Measurements from ENCODE around the gene PHACTR1.

Gene PHACTR1

GRCh38 chr6:12798326-12798725 lies 81.8 kb downstream of the PHACTR1 start:
- Histone ChIP-seq H3K27ac (no peak overlapping the region), H3K4me3 (no peak overlapping the region)

DNA sequence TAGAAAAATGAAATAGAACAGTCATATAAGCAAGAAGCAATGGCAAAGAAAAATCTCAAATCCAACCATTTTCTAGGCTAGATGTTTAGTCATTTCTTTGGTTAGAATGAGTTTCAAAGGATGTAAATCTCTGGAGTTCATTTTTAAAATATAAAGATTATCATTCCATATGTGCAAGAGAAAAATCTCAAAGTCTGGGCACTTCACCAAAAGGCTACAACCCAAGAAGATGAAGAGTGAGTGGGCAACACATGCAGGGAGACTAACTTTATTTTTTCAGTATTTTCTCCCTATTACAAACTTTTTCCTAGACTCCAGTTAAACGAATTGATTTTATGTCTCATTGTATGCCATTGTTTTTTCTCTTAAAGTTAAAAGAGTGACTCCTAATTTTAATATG lies 83.6 kb downstream of the PHACTR1 start:
- Histone ChIP-seq H3K4me3 (no peak overlapping the region), H3K27ac (no peak overlapping the region)

GRCh38 chr6:12801141-12801540 lies 84.6 kb downstream of the PHACTR1 start:
- Histone ChIP-seq H3K27ac (no peak overlapping the region), H3K4me3 (no peak overlapping the region)

- no peak overlapping the region for H3K4me3 ChIP-seq
Measured at GRCh38 chr6:12802440-12802839, 85.9 kb downstream of the PHACTR1 start.

GRCh38 chr6:12803486-12803885 lies 86.9 kb downstream of the PHACTR1 start:
- H3K27ac ChIP-seq, result no peak overlapping the region
- H3K4me3 ChIP-seq, result no peak overlapping the region

More at GRCh38 chr6:12802440-12802839, 85.9 kb downstream of the PHACTR1 start:
- no peak overlapping the region for H3K27ac ChIP-seq

- H3K4me3 ChIP-seq, result no peak overlapping the region
- no peak overlapping the region for H3K27ac ChIP-seq
Measured at GRCh38 chr6:12804952-12805645, 88.5 kb downstream of the PHACTR1 start.

DNA sequence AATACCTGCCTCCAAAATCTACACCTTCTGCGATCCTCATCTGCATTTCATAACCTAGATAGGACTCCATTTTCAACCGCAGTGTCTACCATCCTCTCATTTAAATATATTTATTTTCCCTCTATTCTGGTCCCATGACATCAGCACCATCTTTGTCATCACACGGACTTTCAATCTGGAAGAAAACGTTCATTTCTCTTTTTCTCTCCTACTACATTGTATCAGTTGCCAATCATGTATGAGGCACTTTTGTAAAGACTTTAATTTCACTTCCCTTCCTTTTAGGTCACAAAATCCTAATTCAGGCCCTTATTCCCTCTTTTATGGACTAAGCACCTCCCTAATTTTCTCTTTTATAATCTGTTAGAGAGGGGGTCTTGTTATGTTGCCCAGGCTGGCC lies 89.6 kb downstream of the PHACTR1 start:
- H3K4me3 ChIP-seq, result no peak overlapping the region
- no peak overlapping the region for H3K27ac ChIP-seq

DNA sequence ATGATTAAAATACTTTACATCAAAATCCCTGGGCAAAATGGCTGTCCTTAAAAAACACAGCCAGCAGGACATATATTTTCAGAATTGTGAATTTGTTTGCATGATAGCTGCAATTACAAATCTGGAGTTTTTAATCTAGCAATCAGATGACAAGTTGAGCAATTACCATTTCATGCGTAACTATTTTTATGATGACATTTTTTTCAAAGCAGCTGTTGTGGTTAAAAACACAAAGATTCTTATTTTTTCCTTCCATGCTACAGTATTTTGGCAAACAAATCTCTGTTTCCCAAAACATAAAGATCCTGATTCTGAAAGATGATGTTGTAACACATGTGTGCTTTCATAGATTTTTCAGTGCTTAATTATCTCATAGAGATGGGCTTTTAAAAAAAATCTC lies 90.2 kb downstream of the PHACTR1 start:
- Histone ChIP-seq H3K27ac (no peak overlapping the region), H3K4me3 (no peak overlapping the region)

DNA sequence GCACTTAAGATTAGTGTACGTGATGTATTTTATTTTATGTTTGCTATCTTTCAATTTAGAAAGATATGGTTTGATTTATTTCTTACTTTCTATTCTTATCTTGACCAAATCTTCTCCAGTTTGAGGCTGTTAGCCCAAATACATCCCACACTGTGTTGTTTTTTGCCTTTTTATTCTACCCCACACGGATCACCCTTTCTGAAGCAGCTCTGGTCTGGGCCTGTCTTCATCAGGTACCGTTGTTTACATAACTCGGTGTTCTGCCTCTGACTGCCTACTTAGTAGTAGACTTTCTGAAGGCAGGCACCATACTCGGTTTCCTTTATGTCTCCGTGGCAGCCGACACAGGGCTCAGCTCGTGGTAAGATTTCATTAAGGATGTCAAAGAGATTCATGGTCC lies 95.0 kb downstream of the PHACTR1 start:
- H3K4me3 ChIP-seq, result no peak overlapping the region
- H3K27ac ChIP-seq, result no peak overlapping the region

- H3K4me3 ChIP-seq, result no peak overlapping the region
Measured at GRCh38 chr6:12813321-12813720, 96.8 kb downstream of the PHACTR1 start.

DNA sequence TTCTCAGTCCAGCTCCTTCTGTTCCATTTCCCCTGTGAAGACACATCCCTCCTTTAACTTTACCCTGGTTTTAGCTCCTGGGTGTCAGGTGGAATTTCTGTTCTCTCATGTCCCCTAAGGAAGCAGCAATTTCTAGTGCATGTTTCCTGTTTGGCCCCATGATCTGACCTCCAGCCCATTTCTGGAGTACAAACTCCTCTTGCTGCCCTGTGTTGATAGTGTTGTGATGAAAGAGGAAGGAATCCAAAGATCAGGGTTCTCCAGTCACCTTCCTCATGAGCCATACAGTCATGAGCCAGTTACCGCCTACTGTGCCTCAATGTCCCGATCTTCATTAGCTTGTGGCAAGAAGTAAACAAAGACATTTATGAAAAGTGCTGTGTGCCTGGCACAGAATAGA lies 97.4 kb downstream of the PHACTR1 start:
- no peak overlapping the region for H3K4me3 ChIP-seq
- H3K27ac ChIP-seq, result no peak overlapping the region

More at GRCh38 chr6:12813321-12813720, 96.8 kb downstream of the PHACTR1 start:
- no peak overlapping the region for H3K27ac ChIP-seq

DNA sequence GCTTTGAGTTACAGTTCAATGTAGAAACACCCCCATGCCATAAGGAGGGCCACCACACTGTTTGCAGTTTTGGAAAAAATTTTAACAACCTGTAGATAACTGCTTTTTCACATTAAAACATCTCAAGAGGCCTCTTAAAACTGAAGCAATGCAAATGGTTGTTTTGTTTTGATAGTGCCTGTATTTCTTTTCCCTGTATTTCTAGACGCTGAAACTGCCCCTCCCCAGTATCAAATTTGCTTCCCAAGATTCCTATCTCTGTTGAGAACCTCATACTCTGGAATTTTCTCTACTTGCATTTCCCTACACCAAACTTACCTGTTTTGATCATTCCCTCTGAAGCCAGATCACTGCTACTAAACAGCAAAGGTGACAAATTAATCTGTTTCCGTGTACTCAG lies 98.5 kb downstream of the PHACTR1 start:
- Histone ChIP-seq H3K4me3 (no peak overlapping the region), H3K27ac (no peak overlapping the region)

DNA sequence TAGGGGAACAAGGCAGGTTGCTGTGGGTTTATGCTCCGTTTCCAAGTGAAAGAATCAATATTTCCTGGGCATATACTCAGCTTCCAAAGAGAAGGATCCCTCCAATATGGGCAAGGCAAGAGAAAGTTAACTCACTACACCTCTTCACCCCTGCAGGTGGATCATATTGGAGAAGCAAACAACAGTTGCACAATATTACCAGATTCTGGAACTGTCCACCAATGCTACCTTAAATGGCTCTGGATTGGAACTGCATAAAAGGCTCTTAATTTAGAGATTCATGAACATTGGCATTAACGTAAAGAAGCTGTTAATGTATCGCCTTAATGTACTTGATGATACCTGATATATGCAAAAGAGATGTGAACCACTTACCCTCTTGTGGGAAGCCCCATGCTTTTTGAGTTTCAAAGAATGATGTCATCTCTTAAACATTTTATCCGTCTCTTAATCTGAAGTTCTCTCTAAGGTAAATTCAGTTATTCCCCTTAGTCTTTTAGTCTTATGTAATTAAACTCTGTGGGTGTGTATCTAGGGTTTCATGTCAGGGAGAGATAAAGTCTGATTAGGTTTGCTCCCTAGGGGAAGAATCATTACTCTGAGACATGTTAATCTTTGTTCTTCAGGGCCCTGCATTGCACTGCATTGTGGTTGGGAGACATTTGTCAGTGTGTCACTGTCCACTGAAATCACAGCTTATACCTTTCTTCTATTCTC lies 99.5 kb downstream of the PHACTR1 start:
- H3K4me3 ChIP-seq, result no peak overlapping the region
- no peak overlapping the region for H3K27ac ChIP-seq

DNA sequence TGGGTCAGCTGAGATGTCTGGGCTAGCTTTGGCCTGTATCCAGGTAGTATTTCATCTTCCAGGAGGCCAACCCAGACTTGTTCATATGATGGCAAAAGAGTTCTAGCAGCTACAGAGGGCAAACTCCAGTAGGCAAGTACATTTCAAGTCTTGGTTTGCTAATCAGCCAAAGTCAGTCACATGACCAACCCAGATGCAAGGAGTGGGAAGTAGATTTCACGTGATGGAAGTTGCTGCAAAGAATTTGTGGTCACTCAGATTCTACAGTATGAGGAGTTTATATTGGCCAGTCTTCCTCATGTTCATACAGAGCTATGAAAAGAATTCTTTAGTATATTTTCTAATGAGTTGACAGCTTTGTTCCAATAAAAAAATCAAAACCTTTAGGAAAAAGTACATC lies 101.8 kb downstream of the PHACTR1 start:
- Histone ChIP-seq H3K4me3 (no peak overlapping the region), H3K27ac (no peak overlapping the region)

DNA sequence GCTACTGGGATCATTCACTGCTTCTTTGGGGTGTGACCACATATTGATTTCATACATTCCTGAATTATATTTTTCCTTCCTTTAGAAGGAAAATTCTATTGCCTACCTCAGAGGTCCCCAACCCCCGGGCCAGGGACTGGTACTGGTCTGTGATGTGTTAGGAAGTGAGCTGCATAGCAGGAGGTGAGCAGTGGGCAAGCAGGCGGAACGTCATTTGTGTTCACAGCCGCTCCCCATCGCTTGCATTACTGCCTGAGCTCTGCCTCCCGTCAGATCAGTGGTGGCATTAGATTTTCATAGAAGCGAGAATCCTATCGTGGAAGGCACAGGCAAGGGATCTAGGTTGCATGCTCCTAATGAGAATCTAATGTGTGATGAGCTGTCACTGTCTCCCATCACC lies 107.3 kb downstream of the PHACTR1 start:
- no peak overlapping the region for H3K4me3 ChIP-seq

GRCh38 chr6:12826584-12826983 lies 110.0 kb downstream of the PHACTR1 start:
- no peak overlapping the region for H3K4me3 ChIP-seq
- no peak overlapping the region for H3K27ac ChIP-seq

More for the DNA sequence above, 107.3 kb downstream of the PHACTR1 start:
- no peak overlapping the region for H3K27ac ChIP-seq

DNA sequence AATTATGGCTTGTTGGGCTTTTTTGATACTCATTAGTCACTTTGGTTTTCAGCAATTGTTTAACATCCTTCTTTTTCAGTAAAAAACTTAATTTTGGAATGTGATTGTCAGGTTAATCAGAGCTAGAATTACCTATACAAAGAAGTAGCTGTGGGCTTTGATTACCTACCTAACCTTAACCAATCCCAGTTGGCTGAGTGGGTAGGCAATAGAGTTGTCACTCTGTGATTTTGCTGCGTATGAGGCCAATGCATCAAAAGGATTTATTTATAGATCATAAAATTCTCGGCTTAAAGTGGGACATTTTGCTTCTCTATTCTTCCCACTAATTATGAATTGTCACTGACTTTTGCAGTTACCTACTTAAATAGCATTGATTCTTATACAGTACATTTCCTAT lies 111.4 kb downstream of the PHACTR1 start:
- Histone ChIP-seq H3K4me3 (no peak overlapping the region), H3K27ac (no peak overlapping the region)

DNA sequence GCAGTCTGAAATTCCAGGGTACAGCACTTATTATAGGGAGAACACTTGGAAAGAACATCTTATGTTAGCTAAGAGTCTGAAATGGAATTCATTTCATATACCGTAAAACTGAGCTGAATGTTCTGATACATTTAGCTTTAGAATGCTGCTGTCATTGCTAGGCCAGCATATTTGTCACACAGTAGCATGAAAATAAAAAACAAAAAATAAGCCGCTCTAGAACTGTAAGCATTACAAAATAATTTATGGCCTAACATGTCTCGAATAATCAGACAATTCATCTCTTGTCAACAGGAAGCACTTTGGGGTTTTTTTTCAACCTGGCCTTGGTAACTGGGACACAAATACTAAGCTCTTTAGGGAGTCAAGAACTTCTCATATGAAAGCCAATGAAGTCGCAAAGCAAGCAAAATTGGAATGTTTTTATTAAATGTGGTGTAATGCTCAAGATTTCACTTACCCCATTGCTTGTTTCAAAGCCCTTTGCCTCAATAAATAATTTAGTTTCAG lies 115.7 kb downstream of the PHACTR1 start:
- H3K4me3 ChIP-seq, result no peak overlapping the region
- no peak overlapping the region for H3K27ac ChIP-seq

GRCh38 chr6:12836009-12836408 lies 119.4 kb downstream of the PHACTR1 start:
- H3K4me3 ChIP-seq, result no peak overlapping the region
- no peak overlapping the region for H3K27ac ChIP-seq

DNA sequence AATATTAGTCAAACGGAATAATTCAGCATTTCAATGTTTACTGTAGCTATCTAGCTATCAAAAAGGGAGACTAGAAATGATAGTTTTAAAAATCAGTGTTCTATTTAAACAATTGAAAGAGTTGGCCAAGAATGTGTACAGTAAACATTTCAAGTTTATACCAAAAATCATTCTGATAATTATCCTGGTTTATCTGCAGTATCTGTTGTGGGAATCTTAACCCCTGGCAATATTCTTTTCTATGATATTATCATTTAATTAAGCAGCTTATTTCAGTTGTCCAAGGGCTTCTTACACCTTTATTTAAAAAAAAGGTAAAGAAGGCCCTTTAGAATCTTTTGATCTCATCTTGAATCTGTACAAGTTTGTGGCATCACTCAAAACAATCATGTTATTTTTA lies 125.1 kb downstream of the PHACTR1 start:
- Histone ChIP-seq H3K27ac (no peak overlapping the region), H3K4me3 (no peak overlapping the region)

DNA sequence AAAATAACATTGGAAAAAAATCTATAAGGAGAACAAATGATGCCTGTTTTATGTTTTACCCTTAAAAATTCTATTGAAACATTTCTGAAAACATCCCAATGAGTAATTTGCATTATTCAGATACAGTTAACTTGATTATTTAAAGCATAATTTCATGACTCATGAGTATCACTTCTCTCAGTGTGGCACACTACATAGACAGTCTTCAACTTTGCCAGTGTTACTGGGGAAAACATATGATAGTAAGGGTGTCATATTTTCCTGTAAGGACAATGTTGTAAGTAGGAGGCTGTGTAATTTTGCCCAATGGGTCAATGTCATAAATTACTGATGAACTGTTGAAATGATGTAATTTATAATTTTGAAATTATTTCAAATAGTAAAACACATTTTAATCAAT lies 125.5 kb downstream of the PHACTR1 start:
- no peak overlapping the region for H3K27ac ChIP-seq
- H3K4me3 ChIP-seq, result no peak overlapping the region

Measured in skin epidermis (tissue), 12 donors.